ENCODE results near the gene CLEC18A.

DNA sequence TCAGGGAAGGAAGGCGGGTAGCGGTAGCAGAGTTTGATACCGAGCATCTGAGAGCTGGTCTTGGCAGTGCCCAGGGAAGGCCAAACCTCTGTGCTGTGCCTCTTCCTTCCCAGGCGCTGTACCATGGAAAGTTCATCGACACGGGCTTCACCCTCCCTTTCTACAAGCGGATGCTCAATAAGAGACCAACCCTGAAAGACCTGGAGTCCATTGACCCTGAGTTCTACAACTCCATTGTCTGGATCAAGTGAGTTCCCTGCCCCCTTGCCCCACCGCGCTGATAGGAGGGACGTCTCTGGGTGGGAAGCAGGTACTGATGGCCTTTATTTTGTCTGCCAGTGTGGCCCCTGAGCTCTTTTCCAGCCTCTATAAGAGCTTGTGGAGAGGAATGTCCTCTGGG, 15.4 kb upstream of the CLEC18A start:
- TF ChIP-seq, protein P1, sequence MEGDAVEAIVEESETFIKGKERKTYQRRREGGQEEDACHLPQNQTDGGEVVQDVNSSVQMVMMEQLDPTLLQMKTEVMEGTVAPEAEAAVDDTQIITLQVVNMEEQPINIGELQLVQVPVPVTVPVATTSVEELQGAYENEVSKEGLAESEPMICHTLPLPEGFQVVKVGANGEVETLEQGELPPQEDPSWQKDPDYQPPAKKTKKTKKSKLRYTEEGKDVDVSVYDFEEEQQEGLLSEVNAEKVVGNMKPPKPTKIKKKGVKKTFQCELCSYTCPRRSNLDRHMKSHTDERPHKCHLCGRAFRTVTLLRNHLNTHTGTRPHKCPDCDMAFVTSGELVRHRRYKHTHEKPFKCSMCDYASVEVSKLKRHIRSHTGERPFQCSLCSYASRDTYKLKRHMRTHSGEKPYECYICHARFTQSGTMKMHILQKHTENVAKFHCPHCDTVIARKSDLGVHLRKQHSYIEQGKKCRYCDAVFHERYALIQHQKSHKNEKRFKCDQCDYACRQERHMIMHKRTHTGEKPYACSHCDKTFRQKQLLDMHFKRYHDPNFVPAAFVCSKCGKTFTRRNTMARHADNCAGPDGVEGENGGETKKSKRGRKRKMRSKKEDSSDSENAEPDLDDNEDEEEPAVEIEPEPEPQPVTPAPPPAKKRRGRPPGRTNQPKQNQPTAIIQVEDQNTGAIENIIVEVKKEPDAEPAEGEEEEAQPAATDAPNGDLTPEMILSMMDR (IDR thresholded peaks at IDR 0.05; ENCODE audit: low read depth, low read length), result no peak
- no peak for TF ChIP-seq POLR2A (IDR thresholded peaks at IDR 0.05; ENCODE audit: extremely low read depth, insufficient read length)

Data from NB4 (cell line).